IPS-15b (cell line): ENCODE results near the gene TCEA3.
A peak's percentile ranks its signal among the peaks of the same experiment; 100 is the strongest.

Experiments used
- H3K27me3 ChIP-seq: one replicate; pipeline ENCODE4 v1.6.1; 2013; ENCODE audit warnings: low read length; ENCODE audit not compliant: control insufficient read depth, insufficient read depth
- H3K36me3 ChIP-seq: one replicate; pipeline ENCODE4 v1.6.1; 2013; ENCODE audit warnings: low read length; ENCODE audit not compliant: control insufficient read depth, insufficient read depth
- H3K4me1 ChIP-seq: one replicate; pipeline ENCODE4 v1.6.1; 2013; ENCODE audit warnings: mild to moderate bottlenecking, low read length; ENCODE audit not compliant: control insufficient read depth, insufficient read depth
- H3K4me3 ChIP-seq: one replicate; pipeline ENCODE4 v1.5.1; 2013; ENCODE audit warnings: low read depth, low read length
- H3K9ac ChIP-seq: one replicate; pipeline ENCODE4 v1.6.1; 2013; ENCODE audit warnings: low read depth, mild to moderate bottlenecking, low read length
- H3K9me3 ChIP-seq: one replicate; pipeline ENCODE4 v1.6.1; 2013; ENCODE audit warnings: mild to moderate bottlenecking, low read length; ENCODE audit not compliant: control insufficient read depth, insufficient read depth

Gene TCEA3

GRCh38 chr1:23368562-23369334 is 55.8 kb downstream of the TCEA3 start:
- no peaks in the 10 kb centered on the region for H3K36me3 ChIP-seq
- H3K9me3 ChIP-seq: peaks cover under 1% of the 10 kb centered on the region
- peak overlapping the region; percentile 100 for H3K4me3 ChIP-seq
- H3K27me3 ChIP-seq: peaks cover 80% of the 10 kb centered on the region
- H3K9ac ChIP-seq: peak overlapping the region; percentile 70
- peaks cover 10% of the 10 kb centered on the region for H3K4me1 ChIP-seq

GRCh38 chr1:23367791-23368561 is 56.6 kb downstream of the TCEA3 start:
- H3K9ac ChIP-seq: peak overlapping the region; percentile 70
- H3K36me3 ChIP-seq: peaks cover under 1% of the 10 kb centered on the region
- H3K27me3 ChIP-seq: peaks cover 80% of the 10 kb centered on the region
- peaks cover 10% of the 10 kb centered on the region for H3K4me1 ChIP-seq
- peaks cover 8% of the 10 kb centered on the region for H3K9me3 ChIP-seq
- H3K4me3 ChIP-seq: peak overlapping the region; percentile 100

GRCh38 chr1:23367451-23367790 is 57.1 kb downstream of the TCEA3 start:
- Histone ChIP-seq H3K9ac (no peak overlapping the region), H3K4me1 (peaks cover 10% of the 10 kb centered on the region), H3K27me3 (peaks cover 80% of the 10 kb centered on the region), H3K4me3 (peak overlapping the region; percentile 100), H3K9me3 (peaks cover 13% of the 10 kb centered on the region), H3K36me3 (peaks cover 6% of the 10 kb centered on the region)

- Histone ChIP-seq H3K36me3 (peaks cover 12% of the 10 kb centered on the region), H3K27me3 (peaks cover 80% of the 10 kb centered on the region), H3K9ac (no peak overlapping the region), H3K4me1 (peaks cover 10% of the 10 kb centered on the region), H3K4me3 (no peak overlapping the region), H3K9me3 (peaks cover 22% of the 10 kb centered on the region)
Measured at GRCh38 chr1:23366598-23366997, 58.0 kb downstream of the TCEA3 start.

- Histone ChIP-seq H3K9me3 (peaks cover 26% of the 10 kb centered on the region), H3K27me3 (peaks cover 80% of the 10 kb centered on the region)
Measured at GRCh38 chr1:23366146-23366545, 58.4 kb downstream of the TCEA3 start.

GRCh38 chr1:23362218-23362713 is 62.3 kb downstream of the TCEA3 start:
- Histone ChIP-seq H3K9ac (no peak overlapping the region), H3K27me3 (peaks cover 91% of the 10 kb centered on the region), H3K4me1 (no peaks in the 10 kb centered on the region), H3K9me3 (peaks cover 44% of the 10 kb centered on the region), H3K36me3 (peaks cover 12% of the 10 kb centered on the region), H3K4me3 (peak overlapping the region; percentile 1)

More at GRCh38 chr1:23366146-23366545, 58.4 kb downstream of the TCEA3 start:
- Histone ChIP-seq H3K4me1 (peaks cover 6% of the 10 kb centered on the region), H3K4me3 (no peak overlapping the region), H3K36me3 (peaks cover 12% of the 10 kb centered on the region), H3K9ac (no peak overlapping the region)

GRCh38 chr1:23358310-23358875 is 66.2 kb downstream of the TCEA3 start:
- Histone ChIP-seq H3K4me3 (no peak overlapping the region), H3K27me3 (peaks cover 97% of the 10 kb centered on the region), H3K9ac (no peak overlapping the region), H3K36me3 (peaks cover 12% of the 10 kb centered on the region), H3K9me3 (peaks cover 40% of the 10 kb centered on the region), H3K4me1 (no peaks in the 10 kb centered on the region)

GRCh38 chr1:23357138-23357908 is 67.2 kb downstream of the TCEA3 start:
- H3K36me3 ChIP-seq: peaks cover 6% of the 10 kb centered on the region
- H3K9me3 ChIP-seq: peaks cover 29% of the 10 kb centered on the region
- no peak overlapping the region for H3K9ac ChIP-seq
- no peak overlapping the region for H3K4me3 ChIP-seq
- H3K27me3 ChIP-seq: peaks cover 96% of the 10 kb centered on the region
- no peaks in the 10 kb centered on the region for H3K4me1 ChIP-seq

- Histone ChIP-seq H3K4me1 (no peaks in the 10 kb centered on the region), H3K4me3 (no peak overlapping the region), H3K9ac (no peak overlapping the region), H3K36me3 (peaks cover under 1% of the 10 kb centered on the region), H3K9me3 (peaks cover 22% of the 10 kb centered on the region), H3K27me3 (peaks cover 96% of the 10 kb centered on the region)
Measured at GRCh38 chr1:23356471-23357137, 67.9 kb downstream of the TCEA3 start.

GRCh38 chr1:23354245-23354644 is 70.3 kb downstream of the TCEA3 start:
- no peak overlapping the region for H3K9ac ChIP-seq
- no peak overlapping the region for H3K4me3 ChIP-seq
- H3K27me3 ChIP-seq: peaks cover 96% of the 10 kb centered on the region

More at GRCh38 chr1:23354245-23354644, 70.3 kb downstream of the TCEA3 start:
- Histone ChIP-seq H3K9me3 (no peaks in the 10 kb centered on the region), H3K36me3 (no peaks in the 10 kb centered on the region), H3K4me1 (no peaks in the 10 kb centered on the region)
